ENCODE data around the gene SNX24.
"Not testable (repeated sequence)": the region's sequence is repeated elsewhere in the genome, so short reads cannot be mapped to it uniquely, and the experiment has no call there.

The SNX24 gene

GRCh38 chr5:122967625-122968024 is 122.2 kb downstream of the SNX24 start:
- no peak for DNase-seq (ENCODE audit: low read depth)

- not testable (repeated sequence) for DNase-seq (ENCODE audit: low read depth)
These were observed 122.6 kb downstream of the SNX24 start for GRCh38 chr5:122968056-122968455.

- no peak for DNase-seq (ENCODE audit: low read depth)
These were observed 125.9 kb downstream of the SNX24 start for GRCh38 chr5:122971333-122971732.

- DNase-seq (ENCODE audit: low read depth) = no peak
These were observed 127.5 kb downstream of the SNX24 start for GRCh38 chr5:122972877-122973276.

- not testable (repeated sequence) for DNase-seq (ENCODE audit: low read depth)
These were observed 128.3 kb downstream of the SNX24 start for GRCh38 chr5:122973759-122974158.

GRCh38 chr5:122974251-122974650 is 128.8 kb downstream of the SNX24 start:
- DNase-seq (ENCODE audit: low read depth) = not testable (repeated sequence)

GRCh38 chr5:122977319-122977718 is 131.9 kb downstream of the SNX24 start:
- no peak for DNase-seq (ENCODE audit: low read depth)

GRCh38 chr5:122978068-122978467 is 132.7 kb downstream of the SNX24 start:
- no peak for DNase-seq (ENCODE audit: low read depth)

- no peak for DNase-seq (ENCODE audit: low read depth)
These were observed 133.4 kb downstream of the SNX24 start for GRCh38 chr5:122978644-122979297.

- no peak for DNase-seq (ENCODE audit: low read depth)
These were observed 136.4 kb downstream of the SNX24 start for GRCh38 chr5:122981846-122982245.

- no peak for DNase-seq (ENCODE audit: low read depth)
These were observed 137.0 kb downstream of the SNX24 start for GRCh38 chr5:122982376-122982775.

- no peak for DNase-seq (ENCODE audit: low read depth)
These were observed 139.0 kb downstream of the SNX24 start for GRCh38 chr5:122984425-122984824.

GRCh38 chr5:122985006-122985700 is 139.7 kb downstream of the SNX24 start:
- DNase-seq (ENCODE audit: low read depth) = no peak

- DNase-seq (ENCODE audit: low read depth) = no peak
These were observed 140.7 kb downstream of the SNX24 start for GRCh38 chr5:122985954-122986721.

- no peak for DNase-seq (ENCODE audit: low read depth)
These were observed 150.7 kb downstream of the SNX24 start for GRCh38 chr5:122996091-122996490.

- no peak for DNase-seq (ENCODE audit: low read depth)
These were observed 151.9 kb downstream of the SNX24 start for GRCh38 chr5:122997294-122997693.

- peak; percentile 2 for DNase-seq (ENCODE audit: low read depth)
These were observed 154.6 kb downstream of the SNX24 start for GRCh38 chr5:122999947-123000563.

- DNase-seq (ENCODE audit: low read depth) = no peak
These were observed 155.3 kb downstream of the SNX24 start for GRCh38 chr5:123000731-123001130.

- no peak for DNase-seq (ENCODE audit: low read depth)
These were observed 156.4 kb downstream of the SNX24 start for GRCh38 chr5:123001808-123002207.

- no peak for DNase-seq (ENCODE audit: low read depth)
These were observed 161.8 kb downstream of the SNX24 start for GRCh38 chr5:123007182-123007581.

- no peak for DNase-seq (ENCODE audit: low read depth)
These were observed 162.3 kb downstream of the SNX24 start for GRCh38 chr5:123007754-123008153.

GRCh38 chr5:123012321-123012720 is 166.9 kb downstream of the SNX24 start:
- no peak for DNase-seq (ENCODE audit: low read depth)

- DNase-seq (ENCODE audit: low read depth) = no peak
These were observed 169.3 kb downstream of the SNX24 start for GRCh38 chr5:123014689-123015088.
